Lower leg skin (tissue), 3 donors: ENCODE results near the gene COPS8.

Experiments
- POLR2A ChIP-seq, 2 donors: fragments of 450-650 bp; IDR thresholded peaks; one replicate each; pipeline ENCODE4 v1.6.1; 2016 to 2017; ENCODE audit warnings: antibody characterized with exemption in 2 of 2, mild to moderate bottlenecking in 1 of 2, moderate library complexity in 1 of 2
- TF ChIP-seq, protein P1 (sequence below), 3 donors: fragments of 450-650 bp; IDR thresholded peaks; one replicate each; pipeline ENCODE4 v1.5.1; 2016; ENCODE audit warnings: antibody characterized with exemption in 3 of 3, mild to moderate bottlenecking in 3 of 3, moderate library complexity in 2 of 3

DNA sequence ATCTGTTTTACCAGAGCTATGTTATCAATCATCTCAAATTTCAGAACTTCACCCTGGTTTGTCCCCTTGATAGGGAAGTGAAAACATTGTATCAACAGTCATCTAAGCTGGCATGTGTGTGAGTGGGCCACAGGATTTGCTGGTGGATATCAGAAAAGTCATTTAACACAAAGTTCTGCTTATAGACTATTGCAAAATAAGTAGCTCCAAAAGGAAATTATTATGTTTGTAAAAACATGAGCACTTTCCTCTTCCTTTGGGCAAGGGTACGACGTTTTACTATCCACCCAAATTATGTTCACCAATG, 20.7 kb upstream of the COPS8 start:
- TF ChIP-seq, protein P1, sequence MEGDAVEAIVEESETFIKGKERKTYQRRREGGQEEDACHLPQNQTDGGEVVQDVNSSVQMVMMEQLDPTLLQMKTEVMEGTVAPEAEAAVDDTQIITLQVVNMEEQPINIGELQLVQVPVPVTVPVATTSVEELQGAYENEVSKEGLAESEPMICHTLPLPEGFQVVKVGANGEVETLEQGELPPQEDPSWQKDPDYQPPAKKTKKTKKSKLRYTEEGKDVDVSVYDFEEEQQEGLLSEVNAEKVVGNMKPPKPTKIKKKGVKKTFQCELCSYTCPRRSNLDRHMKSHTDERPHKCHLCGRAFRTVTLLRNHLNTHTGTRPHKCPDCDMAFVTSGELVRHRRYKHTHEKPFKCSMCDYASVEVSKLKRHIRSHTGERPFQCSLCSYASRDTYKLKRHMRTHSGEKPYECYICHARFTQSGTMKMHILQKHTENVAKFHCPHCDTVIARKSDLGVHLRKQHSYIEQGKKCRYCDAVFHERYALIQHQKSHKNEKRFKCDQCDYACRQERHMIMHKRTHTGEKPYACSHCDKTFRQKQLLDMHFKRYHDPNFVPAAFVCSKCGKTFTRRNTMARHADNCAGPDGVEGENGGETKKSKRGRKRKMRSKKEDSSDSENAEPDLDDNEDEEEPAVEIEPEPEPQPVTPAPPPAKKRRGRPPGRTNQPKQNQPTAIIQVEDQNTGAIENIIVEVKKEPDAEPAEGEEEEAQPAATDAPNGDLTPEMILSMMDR (IDR thresholded peaks at IDR 0.05), result no peak
- no peak for TF ChIP-seq POLR2A (IDR thresholded peaks at IDR 0.05)
